GM21360 (cell line): ENCODE measurements around the gene PHF23.

ENCODE experiments used
- ATAC-seq: cut with Tn5 transposase; IDR thresholded peaks from one replicate; pipeline ENCODE4 v1.9.1; 2021; ENCODE audit warnings: mild to moderate bottlenecking, moderate library complexity; ENCODE audit not compliant: unreplicated experiment

PHF23 gene

DNA sequence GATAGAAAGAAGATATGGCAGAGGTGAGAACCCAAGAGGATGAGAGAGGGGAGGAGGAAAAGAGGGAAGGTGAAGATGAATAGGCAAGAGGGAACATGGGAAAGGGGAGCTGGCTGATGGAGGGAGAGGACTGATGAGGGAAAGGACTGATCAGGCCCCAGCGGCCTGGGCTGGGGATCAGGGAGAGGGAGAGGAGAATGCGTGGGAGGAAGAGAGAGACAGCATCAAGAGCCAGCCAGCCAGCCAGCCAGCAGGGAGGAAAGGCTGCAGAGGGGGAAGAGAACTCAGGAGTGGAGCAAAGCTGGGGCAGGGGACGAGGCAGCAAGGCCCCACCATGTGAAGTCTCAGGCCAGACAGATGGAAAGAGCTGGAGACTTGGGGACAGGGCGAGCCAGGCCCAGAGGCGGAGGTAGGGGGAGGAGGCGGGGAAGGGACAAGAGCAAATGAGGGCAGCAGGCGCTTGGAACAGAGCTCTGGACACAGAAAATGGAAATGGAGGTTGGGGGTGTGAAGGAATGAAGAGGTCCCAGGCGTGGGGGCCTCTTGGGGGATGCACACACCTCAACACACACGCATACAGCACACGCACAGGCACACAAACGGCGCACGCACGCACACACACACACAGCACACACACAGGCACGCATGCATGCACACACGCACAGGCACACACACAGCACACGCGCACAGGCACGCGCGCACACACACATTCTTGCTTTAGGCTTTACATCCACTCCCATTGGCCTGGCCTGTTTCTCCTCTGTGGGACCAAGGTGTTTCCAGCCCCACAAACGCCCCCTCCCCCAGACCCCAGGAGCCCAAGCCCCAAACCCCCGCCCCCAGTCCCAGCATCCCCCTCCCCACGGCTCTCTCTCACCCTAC is 31.9 kb downstream of the PHF23 start:
- no peak for ATAC-seq

DNA sequence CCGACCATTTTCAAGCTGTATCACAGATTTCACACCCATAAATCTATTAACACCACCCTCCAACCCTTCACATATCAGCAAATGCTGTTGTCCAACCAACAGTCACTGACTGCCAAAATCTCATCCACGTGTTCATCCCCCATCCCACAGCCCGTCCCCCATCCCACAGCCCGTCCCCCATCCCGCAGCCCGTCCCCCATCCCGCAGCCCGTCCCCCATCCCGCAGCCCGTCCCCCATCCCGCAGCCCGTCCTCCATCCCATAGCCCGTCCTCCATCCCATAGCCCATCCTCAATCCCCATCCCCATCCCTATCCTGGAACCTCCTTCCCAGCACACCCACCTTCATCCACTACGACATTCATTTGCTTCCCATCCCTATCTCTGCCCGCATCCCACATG is 33.7 kb downstream of the PHF23 start:
- ATAC-seq: no peak

DNA sequence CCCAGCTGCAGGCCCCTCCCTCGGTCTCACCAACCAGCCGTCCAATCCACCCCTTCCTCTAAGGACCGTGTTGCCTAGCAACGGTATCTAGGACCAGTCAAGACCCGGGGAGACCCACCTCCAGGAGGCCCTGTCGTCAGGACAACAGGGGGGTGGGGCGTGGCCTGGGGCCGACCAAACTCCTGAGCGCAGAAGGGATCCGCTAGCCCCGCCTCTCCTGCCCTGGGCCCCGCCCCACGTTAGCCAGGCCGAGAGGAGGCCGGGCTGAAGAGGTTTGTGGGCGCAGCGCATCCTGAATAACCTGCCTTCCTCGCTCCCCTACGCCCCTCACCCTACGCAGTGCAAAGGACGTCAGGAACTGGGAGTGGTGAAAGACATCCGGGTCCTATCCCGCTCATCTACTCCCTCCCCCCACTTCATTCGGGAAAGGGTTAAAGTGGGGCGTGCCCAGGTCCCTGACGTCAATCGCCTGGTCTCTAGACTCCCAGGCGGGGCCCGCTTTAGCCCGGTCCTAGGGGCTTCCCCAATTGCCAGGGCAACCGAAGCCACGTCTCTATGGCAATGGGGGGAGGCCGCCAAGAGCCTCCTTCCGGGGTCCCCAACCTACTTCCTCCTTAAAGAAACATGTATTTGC is 34.3 kb downstream of the PHF23 start:
- ATAC-seq: peak; percentile 70

DNA sequence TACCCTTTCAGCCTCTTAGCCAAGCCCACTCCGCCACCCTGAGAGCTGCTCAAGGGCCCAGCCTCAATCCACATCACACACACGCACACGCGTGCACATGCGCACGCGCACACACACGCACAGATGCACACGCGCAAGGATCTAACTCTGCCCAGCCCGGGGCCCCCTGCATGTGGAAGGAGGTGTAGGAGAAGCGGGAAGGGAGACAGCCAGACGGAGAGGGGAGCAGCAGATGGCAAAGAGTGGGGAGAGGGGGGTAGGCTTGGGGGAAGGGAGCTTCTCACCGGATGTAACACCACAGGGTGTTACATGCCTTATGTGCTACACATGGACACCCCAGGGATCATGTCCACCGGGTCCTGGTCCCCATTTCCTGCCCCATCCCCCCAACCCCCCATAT is 34.9 kb downstream of the PHF23 start:
- no peak for ATAC-seq

DNA sequence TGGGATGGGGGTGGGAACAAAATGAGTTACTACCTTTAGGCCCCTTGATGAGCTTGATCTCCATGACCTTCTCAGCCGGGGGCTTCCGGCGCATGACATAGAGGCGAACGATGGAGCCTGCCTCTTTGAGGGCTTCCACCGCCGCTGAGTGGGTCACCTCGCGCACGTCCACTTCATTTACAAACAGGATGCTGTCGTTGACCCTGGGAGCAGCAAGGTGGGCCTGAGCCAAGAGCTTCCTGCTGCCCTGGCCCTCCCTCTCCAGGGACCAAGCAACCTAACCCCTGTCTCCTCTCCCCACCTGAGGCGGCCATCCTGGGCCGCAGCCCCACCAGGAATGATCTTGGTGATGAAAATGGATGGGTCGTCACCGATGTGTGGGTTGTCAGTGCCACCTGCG is 35.9 kb downstream of the PHF23 start:
- ATAC-seq: no peak

DNA sequence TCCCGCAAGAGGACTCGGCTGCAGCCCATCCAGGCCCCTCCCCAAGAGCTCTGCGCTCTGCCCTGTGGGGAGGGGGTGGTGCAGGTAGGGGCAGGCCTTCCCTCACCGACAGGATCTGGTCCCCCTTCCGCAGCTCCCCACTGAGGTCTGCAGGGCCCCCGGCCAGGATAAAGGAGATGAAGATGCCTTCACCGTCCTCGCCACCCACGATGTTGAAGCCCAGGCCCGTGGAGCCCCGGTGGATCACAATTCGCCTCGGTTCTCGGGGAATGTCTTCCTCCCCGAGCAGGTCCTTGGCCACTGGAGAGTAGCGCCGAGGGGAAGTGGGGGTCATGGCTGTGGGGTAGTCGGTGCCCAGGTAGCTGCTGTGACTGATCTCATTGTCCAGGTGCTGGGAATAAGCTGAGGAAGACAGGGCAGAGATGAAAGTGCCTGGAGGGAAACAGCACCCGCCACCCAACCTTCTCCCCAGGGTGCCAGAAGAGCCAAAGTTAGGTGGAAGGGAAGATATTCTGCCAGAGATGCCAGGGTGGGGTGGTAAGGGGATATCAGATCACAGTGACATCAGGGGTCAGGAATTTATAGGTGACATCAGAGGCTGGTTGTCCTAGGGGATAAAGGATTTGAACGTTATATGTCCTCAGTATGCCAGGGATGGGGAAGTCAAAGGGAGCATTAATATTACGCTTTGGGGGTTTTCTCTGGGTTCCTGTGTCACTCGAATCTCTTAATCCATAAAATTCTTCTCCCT is 42.4 kb downstream of the PHF23 start:
- ATAC-seq: no peak

DNA sequence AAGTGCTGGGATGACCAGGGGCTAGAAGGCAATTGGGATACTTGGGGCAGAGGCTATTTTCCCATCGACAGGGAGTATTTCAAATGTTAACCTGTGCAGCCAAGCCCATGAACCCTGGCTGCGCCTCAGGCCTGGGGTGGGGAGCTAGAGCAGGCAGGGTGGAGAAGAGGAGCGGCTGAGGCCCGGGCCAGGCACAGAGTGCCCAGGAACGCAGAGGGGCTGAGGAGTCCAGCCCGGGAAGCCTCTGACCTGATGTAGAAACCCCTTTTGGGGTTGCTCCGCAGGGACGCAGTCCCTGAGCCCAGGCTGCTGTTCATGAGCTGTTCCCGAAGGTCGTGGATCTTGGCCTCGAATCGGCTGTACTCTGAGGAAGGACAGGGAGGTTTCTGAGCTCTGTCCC is 43.3 kb downstream of the PHF23 start:
- no peak for ATAC-seq

DNA sequence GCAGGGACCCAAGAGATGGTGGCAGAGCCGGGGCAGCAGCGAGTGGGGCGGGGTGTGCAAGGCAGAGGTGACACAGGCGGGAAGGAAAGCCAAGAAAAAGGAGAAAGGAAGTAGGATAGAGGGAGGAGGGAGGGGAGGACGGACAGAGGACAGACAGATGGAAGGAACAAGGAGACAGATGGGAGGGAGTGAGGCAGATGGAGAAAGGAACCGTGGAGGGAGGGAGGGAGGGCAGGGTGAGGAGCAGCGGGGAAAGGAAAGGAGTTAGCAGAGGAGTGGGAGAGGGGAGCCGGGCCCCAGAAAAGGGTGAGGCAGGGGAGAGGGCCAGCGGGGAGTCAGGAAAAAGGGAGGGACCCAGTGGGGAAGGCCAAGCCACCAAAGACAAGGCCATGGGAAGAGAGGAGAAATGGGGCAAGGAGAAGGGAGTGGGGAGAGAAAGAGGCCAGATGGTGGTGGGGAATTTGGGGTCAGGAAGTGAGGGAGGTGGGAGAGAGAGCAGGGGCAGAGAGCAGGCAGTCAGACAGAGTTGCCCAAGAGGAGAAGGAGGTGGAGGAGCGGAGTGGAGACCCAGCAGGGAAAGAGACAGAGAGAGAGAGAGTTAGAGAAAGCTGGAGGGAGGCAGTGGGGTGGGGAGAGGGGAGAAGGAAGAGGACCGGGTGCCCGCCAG is 46.9 kb downstream of the PHF23 start:
- ATAC-seq: no peak

DNA sequence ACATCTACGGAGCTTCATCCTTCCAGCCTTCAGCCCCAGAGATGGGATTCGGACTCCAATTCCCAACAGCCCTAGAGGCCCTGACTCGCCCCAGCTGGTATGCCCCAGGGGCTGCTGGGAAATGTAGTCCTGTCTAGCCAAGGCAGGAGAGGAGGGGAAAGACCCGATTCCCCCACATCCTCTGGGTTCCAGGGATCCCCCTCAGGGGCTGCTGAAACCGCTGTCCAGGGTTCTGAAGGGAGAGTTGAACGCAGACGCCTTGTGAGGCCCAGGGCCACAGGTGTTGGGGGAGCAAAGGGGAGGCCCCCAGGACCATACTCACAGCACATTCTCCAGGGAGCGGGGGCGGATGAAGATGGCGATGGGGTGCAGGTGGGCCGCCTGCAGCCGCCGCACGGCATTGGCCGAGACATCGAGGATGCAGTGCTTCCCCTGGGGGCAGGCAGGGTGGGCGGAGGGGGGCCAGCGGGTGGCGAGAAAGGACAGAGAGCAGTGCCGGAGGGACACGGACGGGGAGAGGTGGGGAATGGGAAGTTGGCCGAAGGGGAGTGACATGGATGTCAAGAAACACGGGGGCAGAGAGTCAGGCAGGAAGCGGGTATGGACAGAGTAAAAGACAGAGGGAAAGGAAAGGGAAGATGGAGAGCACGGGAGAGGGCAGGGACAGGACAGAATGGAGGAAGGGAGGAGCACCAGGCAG is 47.5 kb downstream of the PHF23 start:
- no peak for ATAC-seq

DNA sequence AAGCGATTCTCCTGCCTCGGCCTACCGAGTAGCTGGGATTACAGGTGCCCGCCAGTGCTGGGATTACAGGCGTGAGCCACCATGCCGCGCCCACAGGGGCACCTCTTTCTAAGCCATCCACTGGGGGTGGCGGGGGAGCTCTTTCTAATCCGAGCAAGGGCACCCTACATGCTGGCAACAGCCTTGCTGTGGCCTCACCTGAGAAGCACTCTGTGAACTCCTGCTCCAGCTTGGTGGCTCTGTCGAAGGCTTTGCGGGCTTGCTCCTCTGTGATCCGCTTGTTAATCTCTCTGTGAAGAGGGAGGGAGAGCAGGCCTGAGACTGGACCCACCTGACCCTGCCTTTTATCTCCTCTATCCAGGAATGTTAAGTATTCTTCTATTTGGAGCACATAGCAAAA is 48.2 kb downstream of the PHF23 start:
- ATAC-seq: no peak

DNA sequence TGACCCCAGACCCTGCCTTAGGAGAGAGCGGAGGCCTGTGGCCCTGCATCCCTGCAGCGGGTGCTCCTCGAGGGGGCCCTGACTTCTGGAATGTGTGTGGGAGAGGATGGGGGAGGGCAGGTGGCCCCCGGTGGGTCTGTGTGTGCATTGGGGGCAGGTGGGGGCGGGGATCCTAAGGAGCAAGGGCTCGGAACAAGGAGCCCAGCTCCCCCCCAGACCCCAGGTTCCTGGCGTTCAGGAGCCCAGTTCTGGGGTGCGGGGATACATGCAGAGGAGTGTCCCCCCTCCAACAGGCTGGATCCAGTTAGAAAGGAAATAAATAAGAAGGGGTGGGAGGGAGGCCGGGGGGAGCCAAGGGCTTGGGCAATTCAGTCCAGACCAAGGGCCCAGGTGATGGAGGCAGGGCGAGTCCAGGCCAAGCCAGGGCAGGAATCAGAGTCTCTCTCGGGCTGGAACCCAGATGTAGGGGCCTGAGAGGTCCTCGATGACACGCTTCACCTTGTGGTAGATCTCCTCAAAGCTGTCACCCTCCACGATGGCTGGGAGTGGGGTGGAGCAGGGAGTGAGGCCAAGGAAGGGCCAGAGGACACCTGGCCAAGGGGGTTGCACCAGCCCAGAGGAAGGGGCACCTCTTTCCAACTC is 48.9 kb downstream of the PHF23 start:
- no peak for ATAC-seq

DNA sequence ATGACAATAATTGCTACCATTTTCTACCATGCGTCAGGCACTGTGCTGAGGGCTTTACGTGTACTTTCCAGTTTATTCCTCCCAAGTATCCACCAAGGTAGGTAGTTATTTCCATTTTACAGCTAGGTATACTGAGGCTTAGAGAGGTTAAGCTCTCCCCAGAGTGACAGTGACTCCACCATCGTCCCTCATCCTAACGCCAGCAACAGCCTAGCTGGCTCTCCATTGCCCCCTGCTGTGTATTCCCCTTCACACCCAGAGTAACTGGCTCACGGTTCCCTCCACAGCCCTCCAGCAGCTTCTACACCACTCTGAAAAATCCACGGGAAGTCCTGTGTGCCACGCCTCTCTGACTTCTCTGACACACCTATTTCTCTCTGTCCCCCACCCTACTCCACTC is 53.0 kb downstream of the PHF23 start:
- ATAC-seq: no peak
